HUDEP-2 (cell line): ENCODE measurements around the gene GFM2.
"Not testable (repeated sequence)": the region's sequence is repeated elsewhere in the genome, so short reads cannot be mapped to it uniquely, and the experiment has no call there.

Experiments used
- DNase-seq, 76 experiments: peaks; one replicate each; lab custom pipeline; 2025; ENCODE audit not compliant: unreplicated experiment in 76 of 76; lab: John Stamatoyannopoulos, UW

Gene GFM2, protein sequence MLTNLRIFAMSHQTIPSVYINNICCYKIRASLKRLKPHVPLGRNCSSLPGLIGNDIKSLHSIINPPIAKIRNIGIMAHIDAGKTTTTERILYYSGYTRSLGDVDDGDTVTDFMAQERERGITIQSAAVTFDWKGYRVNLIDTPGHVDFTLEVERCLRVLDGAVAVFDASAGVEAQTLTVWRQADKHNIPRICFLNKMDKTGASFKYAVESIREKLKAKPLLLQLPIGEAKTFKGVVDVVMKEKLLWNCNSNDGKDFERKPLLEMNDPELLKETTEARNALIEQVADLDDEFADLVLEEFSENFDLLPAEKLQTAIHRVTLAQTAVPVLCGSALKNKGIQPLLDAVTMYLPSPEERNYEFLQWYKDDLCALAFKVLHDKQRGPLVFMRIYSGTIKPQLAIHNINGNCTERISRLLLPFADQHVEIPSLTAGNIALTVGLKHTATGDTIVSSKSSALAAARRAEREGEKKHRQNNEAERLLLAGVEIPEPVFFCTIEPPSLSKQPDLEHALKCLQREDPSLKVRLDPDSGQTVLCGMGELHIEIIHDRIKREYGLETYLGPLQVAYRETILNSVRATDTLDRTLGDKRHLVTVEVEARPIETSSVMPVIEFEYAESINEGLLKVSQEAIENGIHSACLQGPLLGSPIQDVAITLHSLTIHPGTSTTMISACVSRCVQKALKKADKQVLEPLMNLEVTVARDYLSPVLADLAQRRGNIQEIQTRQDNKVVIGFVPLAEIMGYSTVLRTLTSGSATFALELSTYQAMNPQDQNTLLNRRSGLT

DNA sequence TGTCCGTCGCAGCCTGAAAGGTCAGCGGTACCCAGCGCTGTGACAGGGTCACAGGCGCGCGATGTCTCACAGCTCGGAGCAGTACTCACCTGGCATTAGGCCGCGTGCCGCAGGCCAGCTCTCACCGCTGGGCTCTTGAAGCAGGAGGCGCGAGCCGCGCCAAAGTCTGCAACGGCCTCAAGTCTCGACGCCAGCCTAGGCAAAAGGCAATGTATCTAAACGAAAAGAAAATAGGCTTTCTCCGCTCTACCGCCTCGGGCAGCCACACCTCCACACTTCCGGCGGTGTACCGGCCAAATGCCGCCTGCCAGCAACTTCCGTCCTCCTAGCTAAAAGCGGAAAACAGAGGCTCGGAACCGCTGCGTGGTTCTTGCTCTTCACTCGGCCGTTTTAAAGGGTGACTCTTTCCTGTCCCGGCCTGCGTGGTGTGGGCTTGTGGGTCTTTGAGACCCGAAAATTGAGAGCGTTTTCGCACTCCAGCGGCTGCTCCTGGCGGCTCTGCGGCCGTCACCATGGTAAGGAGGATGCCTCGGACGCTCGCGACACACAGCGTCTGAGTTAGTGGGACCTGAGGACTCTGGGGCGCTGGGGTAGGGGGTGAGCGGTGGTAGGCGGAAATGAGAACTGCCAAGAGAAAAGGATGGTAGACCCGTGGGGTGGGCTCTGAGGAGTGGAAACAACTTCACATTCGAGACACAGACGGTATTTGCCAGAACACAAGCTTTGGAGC is at the start of gene GFM2, which contains the start of gene NSA2:
GFM2 (minus strand) TSS at position 269 of the 730 bp plus-strand sequence. CDS start 3,375 bp downstream, outside the sequence.
NSA2 (plus strand) TSS at position 401 of the 730 bp plus-strand sequence; CDS start at position 513, 112 bp downstream.
- peak in 75 of 76 experiments; percentile 14 to 92 (median 82) for DNase-seq

DNA sequence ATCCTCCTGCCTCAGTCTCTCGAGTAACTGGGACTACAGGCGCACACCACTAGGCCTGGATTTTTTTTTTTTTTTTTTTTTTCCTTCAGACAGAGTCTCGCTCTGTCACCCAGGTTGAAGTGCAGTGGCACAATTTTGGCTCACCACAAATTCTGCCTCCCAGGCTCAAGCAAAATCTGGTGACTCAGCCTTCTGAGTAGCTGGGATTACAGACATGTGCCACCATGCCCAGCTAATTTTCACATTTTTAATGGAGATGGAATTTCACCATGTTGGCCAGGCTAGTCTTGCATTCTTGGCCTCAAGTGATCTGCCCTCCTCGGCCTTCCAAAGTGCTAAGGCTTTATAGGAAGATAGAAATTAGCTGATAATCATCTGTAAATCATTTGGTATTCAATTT is 44.0 kb upstream of the GFM2 start:
- no peak for DNase-seq

DNA sequence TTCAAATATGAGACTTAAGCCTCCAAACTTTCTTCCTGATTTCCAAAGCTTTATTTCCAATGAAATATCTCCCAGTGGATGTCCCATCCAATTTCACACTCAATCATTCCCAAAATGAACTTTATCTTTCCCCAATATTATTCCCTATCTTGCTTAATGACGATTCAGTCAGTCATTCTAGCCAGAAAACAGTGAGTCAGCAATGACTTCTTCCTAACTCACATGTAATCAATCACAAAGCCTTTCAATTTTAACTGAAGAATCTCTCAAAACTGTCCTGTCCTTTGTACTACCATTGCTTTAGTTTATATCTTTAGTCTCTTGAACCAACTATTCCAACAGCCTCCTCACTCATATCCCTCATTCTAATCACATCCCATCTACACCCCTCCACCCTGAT is 35.0 kb upstream of the GFM2 start:
- DNase-seq: no peak

DNA sequence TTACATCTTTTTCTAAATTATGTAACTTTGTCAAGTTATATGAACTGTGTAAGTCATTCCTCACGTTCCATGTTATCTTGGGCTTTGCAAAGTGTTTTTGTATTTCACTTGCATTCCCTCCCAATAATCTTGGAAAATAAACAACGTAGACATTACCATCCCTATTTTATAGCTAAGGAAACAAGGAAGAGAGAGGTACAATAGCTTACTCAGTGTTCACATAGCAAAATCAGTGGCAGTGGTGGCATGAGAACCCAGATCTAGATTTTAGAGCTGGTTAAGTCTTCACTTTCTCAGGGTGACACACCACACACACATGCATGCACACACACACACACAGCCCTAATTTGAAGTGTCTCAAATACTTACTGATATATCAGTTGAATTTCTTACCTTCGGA is 34.3 kb upstream of the GFM2 start:
- DNase-seq: no peak

DNA sequence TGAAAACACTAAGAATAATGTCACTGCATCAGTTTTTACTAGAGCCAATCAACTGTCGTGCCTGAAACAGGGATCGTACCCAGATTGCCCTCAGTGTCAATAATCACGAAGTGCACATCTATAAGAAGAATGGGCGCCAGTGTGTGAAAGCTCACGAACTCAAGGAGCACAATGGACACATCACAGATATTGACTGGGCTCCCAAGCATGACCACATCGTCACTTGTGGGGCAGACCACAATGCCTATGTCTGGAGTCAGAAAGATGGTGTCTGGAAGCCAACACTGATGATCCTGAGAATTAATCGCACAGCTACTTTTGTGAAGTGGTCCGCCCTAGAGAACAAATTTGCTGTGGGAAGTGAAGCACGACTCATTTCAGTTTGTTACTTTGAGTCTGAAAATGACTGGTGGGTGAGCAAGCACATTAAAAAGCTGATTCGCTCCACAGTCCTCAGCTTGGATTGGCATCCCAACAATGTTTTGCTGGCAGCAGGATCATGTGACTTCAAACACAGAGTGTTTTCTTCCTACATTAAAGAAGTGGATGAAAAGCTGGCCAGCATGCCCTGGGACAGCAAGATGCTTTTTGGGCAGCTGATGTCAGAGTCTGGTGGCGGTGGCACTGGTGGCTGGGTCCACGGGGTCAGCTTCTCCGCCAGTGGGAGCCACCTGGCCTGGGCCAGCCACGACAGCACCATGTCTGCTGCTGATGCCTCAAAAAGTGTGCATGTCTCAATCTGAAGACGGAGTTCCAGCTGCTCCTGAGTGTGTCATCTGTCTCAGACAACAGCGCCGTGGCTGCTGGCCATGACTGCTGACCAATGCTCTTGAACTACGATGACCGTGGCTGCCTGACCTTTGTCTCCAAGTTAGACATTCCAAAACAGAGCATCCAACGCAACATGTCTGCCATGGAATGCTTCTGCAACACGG is 32.3 kb upstream of the GFM2 start:
- DNase-seq: no peak

DNA sequence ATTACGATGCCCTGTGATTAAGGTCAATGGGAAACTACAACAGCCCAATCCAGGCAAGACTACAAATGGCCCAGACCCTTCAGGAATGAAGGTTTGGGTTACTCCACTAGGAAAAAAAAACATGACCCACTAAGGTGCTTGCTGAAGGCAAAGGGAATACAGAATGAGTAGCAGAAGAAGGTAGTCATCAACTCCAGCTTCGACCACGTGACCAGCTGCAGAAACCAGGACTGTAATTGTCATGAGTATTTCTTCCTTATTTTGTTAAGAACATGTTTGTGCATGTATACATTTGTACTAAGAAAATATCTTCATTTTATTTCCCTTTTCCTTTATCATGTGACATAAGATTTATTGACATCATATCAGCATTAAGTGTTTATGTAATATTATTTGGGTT is 24.8 kb upstream of the GFM2 start:
- not testable (repeated sequence) for DNase-seq

DNA sequence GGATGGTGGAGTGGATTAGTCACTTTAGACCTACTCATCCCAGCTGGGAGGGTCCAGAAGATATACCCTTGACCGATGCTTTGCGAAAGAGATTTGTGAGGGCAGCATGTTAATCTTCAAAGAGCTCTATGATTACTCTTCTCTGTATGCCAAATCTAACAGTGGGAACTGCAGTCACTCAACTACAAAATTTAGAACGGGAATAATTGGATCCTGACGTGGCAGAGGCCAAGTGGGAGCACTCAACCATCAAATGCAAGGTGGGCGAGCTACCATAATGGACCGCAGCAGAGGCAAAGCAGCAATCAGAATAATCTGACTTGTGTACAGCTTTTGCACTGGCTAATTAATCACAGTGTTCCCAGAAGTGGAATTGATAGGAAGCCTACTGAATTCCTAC is 20.5 kb upstream of the GFM2 start:
- no peak for DNase-seq

DNA sequence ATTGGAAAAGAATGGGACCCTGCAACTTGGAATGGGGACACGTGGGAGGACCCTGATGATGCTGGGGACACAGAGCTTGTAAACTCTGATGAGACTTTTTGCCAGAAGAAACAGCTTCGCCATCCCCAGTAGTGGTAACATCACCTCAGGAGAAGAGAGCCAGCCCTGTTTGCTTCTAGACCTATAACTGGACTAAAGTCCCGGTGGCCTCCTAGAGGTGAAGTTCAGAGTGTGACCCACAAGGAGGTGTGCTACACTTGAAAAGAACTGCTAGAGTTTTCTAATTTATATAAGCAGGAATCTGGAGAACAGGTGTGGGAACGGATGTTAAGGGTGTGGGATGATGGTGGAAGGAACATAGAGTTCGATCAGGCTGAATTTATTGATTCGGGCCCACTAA is 19.9 kb upstream of the GFM2 start:
- no peak for DNase-seq

DNA sequence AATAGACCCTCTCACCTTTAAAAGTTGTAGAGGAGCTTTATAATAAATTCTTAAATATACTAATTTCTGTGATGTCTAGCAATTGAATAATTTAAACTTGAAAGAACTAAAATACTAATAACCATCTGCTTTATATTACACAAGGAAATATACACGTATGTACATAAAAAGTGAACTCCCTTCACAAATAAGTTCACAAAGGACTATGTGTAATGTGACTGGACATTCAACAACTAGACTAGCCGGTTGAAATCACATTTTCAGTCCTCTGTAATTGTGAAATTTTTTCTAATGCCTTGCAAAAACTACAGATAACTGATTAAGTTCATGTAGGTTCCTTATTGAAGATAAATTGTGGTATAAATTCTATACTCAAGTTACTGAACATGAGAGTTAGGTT is 11.7 kb upstream of the GFM2 start:
- no peak for DNase-seq

DNA sequence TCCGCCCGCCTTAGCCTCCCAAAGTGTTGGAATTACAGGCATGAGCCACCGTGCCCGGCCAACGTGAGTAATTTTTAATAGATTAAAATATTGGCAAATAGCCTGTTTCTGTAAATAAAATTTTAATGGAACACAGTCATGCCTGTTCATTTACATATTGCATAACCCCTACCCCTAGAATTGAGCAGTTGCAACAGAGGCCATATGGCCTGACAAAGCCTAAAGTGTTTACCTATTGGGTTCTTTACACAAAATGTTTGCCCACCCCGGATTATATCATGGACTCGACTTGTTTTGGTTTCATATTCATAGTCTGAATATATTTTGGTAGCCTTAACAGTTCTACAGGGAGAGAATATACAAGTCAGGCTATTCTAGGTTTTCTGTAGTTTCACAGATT is 5.4 kb upstream of the GFM2 start:
- no peak for DNase-seq

DNA sequence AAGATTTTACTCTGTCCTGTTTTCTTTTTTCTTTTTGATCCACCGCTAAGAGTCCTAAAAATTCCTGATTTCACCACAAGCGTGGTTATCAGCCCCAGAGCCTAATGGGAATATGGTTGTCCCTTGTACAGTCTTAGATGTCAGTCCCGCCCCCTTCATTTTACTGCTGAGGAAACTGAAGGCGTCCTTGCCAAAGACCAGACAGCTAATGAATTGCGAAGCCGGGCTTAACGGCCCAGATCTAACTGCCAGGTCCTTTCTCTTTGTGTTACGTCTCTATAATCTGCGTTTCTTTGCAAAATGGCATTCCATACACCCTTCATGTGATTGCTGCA is 629 bp upstream of the GFM2 start:
- DNase-seq: peak in 11 of 76 experiments; percentile 2 to 41 (median 28)

DNA sequence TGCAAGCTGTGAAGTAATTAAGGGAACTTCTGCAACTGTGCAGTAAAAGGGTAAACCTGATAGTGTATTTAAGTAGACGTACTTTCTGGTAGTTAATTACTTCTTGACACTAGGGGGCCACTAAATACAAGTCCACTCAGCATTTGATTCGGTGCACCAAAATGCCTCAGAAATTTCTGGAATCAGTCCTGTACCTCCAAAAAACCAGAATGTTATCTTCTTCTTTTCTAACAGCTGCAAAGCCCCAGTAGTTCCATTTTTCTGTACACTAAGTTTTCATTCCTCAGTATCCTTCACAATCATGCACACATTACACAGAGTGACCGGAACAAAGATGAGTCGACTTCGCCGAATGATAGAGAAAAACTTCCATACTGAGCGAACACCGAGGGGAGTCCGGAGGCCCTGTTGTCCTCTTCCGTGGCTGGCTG is 484 bp downstream of the GFM2 start:
- DNase-seq: peak in 25 of 76 experiments; percentile 3 to 59 (median 26)

DNA sequence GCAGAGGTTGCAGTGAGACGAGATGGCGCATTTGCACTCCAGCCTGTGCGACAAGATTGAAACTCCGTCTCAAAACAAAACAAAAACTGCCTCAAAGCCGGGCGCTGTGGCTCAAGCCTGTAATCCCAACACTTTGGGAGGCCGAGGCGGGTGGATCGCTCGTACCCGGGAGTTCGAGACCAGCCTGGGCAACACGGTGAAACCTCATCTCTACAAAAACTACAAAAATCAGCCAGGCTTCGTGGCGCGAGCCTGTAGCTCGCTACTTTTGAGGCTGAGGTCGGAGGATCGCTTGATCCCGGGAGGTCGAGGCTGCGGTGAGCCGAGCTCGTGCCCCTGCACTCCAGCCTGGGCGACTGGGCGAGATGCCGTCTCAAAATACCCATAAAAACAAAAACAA is 988 bp downstream of the GFM2 start:
- no peak for DNase-seq

DNA sequence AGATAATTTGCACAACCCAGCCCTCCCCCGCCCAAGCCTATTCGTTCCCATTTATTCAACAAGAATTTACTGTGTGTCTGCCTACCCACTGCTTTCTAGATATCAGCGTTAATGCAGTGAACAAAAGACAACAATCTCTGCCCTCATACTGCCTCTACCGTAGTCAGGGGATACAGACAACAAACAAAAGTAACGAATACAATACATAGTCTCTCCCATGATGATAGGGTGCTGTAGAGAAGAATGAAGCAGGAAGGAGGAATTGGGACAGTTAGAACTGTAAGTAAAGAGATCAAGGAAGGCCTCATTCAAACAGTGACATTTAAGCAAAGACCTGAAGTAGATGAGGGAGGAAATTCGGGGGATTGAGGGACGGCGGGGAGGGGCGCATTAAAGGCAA is 1.7 kb downstream of the GFM2 start:
- no peak for DNase-seq

DNA sequence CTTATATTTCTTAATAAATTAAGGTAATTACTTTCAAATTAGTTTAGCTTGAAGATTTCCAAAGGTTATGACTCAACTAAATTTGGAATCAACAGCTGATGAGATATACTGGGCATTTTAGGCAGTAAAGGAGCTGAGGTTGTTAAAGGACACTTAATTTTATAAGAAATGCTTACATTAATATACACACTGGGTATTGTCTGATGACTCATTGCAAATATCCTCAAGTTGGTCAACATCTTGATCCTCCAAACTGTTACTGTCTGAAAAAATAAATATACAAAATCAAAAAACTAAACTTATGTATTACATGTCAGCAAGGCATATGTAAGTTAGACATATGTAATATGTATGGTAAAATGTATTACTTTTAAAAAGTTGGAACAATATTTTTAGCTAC is 3.4 kb downstream of the GFM2 start:
- no peak for DNase-seq

DNA sequence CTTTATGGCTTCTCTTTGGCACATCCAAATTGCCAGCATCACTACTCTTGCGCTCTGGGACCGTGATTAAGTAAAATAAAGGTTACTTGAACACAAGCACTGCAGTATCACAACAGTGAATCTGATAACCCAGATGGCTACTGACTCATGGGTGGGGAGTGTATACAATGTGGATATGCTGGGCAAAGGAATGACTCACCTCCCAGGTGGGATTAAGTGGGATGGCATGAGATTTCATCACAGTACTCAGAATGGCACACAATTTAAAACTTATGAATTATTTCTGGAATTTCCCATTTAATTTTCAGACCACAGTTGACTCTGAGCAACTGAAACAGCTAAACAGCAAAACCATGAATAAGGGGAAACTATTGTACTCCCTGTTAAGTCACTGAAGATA is 4.3 kb downstream of the GFM2 start:
- DNase-seq: peak in 2 of 76 experiments; percentile 0 to 5

DNA sequence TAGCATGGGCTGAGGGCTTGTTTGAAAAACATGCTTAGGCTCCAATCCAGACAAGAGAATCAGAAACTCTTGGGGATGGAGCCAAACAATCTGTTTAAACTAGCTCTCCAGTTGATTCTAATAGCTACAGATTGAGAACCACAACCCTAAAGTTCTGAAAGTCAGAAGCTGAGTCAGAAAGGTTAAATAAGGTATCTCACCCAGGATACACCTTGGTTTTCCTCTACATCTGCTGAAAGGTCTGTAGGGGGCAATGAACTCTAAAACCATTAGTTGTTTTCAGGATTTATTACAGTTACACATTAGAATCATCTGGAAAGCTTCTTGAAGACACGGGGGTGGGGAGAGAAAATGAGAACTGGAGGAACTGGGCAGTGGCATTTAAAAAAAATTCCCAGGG is 5.7 kb downstream of the GFM2 start:
- DNase-seq: no peak

DNA sequence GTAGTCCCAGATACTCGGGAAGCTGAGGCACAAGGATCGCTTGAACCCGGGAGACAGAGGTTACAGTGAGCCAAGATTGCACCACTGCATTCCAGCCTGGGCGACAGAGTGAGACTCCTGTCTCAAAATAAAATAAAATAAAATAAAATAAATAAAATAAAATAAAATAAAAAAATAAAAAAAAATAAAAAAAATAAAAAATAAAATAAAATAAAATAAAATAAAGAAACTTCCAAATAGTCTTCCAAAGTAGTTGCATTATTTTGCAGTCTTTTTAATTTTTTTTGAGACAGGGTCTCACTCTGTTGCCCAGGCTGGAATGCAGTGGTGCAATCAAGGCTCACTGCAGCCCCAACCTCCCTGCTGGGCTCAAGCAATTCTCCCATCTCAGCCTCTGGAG is 18.2 kb downstream of the GFM2 start:
- DNase-seq: not testable (repeated sequence)

DNA sequence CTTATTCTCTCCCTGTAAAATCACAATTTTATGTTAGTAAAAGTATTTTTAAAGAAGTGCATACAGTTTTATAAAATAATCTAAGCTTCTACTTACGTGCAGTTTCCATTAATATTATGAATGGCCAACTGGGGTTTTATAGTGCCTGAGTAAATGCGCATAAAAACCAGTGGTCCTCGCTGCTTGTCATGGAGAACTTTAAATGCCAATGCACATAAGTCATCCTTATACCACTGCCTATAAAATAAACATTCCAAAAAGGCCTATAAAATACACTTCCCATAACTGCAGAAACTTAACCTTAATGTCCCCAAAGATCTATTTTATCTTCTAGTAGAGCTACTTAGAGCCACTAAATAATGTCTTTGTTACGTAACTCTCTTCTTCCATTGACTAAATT is 28.5 kb downstream of the GFM2 start:
- DNase-seq: no peak

DNA sequence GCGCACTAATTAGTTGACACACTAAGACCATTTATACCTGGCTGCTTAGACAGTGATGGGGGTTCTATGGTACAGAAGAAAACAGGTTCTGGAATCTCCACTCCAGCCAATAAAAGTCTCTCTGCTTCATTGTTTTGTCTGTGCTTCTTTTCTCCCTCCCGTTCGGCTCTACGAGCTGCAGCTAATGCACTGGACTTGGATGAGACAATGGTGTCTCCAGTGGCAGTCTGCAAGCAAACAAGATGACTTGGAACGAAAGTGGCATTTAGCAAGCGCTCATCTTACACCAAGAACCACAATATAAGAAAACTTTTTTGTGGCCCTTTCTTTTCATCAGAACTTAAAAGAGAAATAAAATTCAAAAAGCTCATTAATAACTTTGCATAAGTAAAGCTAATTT is 30.2 kb downstream of the GFM2 start:
- DNase-seq: no peak
